Measurements from ENCODE around the gene SERPINB3. TPM values are rescaled to one million over a fixed set of nuclear protein-coding genes. Genes with fewer than 3 reads are reported as not detected.

The SERPINB3 gene
- total and polyA plus RNA-seq, 4 experiments from 2014 or later, result not detected

DNA sequence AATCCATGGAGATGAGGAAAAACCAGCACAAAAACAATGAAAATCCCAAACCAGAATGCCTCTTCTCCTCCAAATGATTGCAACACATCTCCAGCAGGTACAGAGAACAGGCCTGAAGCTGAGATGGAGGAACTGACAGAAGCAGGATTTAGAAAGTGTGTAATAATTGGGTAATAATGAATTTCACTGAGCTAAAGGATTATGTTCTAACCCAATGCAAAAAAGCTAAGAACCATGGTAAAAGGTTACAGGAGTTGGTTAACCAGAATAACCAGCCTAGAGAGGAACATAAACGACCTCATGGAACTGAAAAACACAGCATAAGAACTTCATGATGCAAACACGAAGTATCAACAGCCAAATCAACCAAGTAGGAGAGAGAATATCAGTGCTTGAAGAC, 27.4 kb upstream of the SERPINB3 start:
- CTCF ChIA-PET (ENCODE audit: partially characterized antibody), result no interaction called here
- Mint-ChIP-seq H3K27me3 (peaks cover 4 to 5% of the 10 kb centered on the region in 2 donors), H3K9me3 (peaks cover 0 to 17% (median 10%) of the 10 kb centered on the region in 8 donors), H3K27ac (no peak overlapping the region), H3K4me1 (no peaks in the 10 kb centered on the region), H3K4me3 (no peak overlapping the region), H3K36me3 (no peaks in the 10 kb centered on the region)
- Histone ChIP-seq H3K27ac (ENCODE audit: low read depth, low read length) (no peak overlapping the region), H3K9me3 (ENCODE audit: control insufficient read depth in 1 of 2, low read length in 2 of 2) (no peaks in the 10 kb centered on the region), H3K36me3 (ENCODE audit: insufficient read depth, low read length) (no peaks in the 10 kb centered on the region), H3K4me1 (ENCODE audit: insufficient read depth, low read length) (no peaks in the 10 kb centered on the region), H3K27me3 (ENCODE audit: insufficient read depth, low read length) (no peaks in the 10 kb centered on the region), H3K4me3 (ENCODE audit: low read length in 2 of 2) (no peak overlapping the region)
- intact Hi-C loops (cut with micrococcal nuclease), result no loop called here
- no peak for DNase-seq
- POLR2A ChIA-PET (ENCODE audit: partially characterized antibody), result no interaction called here

DNA sequence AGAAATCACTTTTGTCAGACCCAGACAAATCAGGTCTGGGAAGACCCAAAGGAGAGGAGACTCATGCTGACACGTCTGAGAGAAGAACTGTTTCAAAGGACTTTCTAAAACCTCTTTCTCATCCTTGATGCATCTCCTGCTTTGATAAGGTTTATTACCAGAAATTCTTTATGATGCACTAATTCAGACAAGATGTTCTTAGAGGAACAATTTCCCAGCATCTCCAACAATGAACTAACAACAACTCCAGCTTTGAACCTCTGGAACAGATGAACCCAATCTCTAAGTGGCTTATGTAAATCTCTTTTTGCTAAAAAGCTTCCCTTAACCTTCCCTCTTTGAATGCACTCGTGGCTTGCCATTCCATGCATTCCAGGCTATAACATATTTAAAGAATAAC, 25.2 kb upstream of the SERPINB3 start:
- POLR2A ChIA-PET (ENCODE audit: partially characterized antibody), result no interaction called here
- peaks cover 2 to 17% (median 8%) of the 10 kb centered on the region in 8 donors for H3K9me3 Mint-ChIP-seq
- H3K4me3 Mint-ChIP-seq, result no peak overlapping the region

DNA sequence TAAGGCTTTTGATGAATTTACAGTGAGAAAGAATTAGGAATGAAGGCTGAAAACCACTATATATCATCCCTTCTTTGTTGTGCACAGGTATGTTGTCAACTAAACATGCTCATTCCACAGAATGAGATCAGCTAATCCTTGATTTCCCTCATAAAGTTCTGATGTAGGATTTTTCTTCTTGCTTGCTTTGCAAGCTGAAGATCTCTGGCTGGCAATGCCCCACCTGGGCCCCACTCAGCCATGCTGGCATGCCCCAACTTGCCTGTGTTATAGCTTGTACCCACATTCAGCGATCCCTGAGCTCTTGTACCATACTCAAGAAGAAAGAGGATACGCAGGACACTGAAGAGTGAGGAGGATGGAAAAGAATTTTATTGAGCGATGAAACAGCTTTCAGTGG, 23.0 kb upstream of the SERPINB3 start:
- no peak overlapping the region for H3K4me3 Mint-ChIP-seq
- H3K4me3 ChIP-seq (ENCODE audit: low read length in 2 of 2), result no peak overlapping the region
- H3K4me1 ChIP-seq (ENCODE audit: insufficient read depth, low read length), result no peaks in the 10 kb centered on the region
- H3K27ac Mint-ChIP-seq, result no peak overlapping the region
- no peak for DNase-seq
- H3K27me3 ChIP-seq (ENCODE audit: insufficient read depth, low read length), result no peaks in the 10 kb centered on the region
- intact Hi-C loops (cut with micrococcal nuclease), result no loop called here
- CTCF ChIA-PET (ENCODE audit: partially characterized antibody), result no interaction called here
- no peaks in the 10 kb centered on the region for H3K4me1 Mint-ChIP-seq
- H3K36me3 Mint-ChIP-seq, result no peaks in the 10 kb centered on the region
- H3K9me3 ChIP-seq (ENCODE audit: control insufficient read depth in 1 of 2, low read length in 2 of 2), result no peaks in the 10 kb centered on the region
- H3K9me3 Mint-ChIP-seq, result peaks cover 0 to 10% (median 0%) of the 10 kb centered on the region in 8 donors
- no peaks in the 10 kb centered on the region for H3K36me3 ChIP-seq (ENCODE audit: insufficient read depth, low read length)
- H3K27ac ChIP-seq (ENCODE audit: low read depth, low read length), result no peak overlapping the region
- POLR2A ChIA-PET (ENCODE audit: partially characterized antibody), result no interaction called here
- H3K27me3 Mint-ChIP-seq, result peaks cover 0 to 8% of the 10 kb centered on the region in 2 donors

More for the DNA sequence above, 25.2 kb upstream of the SERPINB3 start:
- Mint-ChIP-seq H3K4me1 (no peaks in the 10 kb centered on the region), H3K36me3 (no peaks in the 10 kb centered on the region), H3K27me3 (peaks cover 4 to 8% of the 10 kb centered on the region in 2 donors), H3K27ac (no peak overlapping the region)
- Histone ChIP-seq H3K27me3 (ENCODE audit: insufficient read depth, low read length) (no peaks in the 10 kb centered on the region), H3K4me1 (ENCODE audit: insufficient read depth, low read length) (no peaks in the 10 kb centered on the region), H3K36me3 (ENCODE audit: insufficient read depth, low read length) (no peaks in the 10 kb centered on the region), H3K9me3 (ENCODE audit: control insufficient read depth in 1 of 2, low read length in 2 of 2) (no peaks in the 10 kb centered on the region), H3K4me3 (ENCODE audit: low read length in 2 of 2) (no peak overlapping the region), H3K27ac (ENCODE audit: low read depth, low read length) (no peak overlapping the region)
- CTCF ChIA-PET (ENCODE audit: partially characterized antibody), result no interaction called here
- intact Hi-C loops (cut with micrococcal nuclease), result no loop called here
- no peak for DNase-seq

DNA sequence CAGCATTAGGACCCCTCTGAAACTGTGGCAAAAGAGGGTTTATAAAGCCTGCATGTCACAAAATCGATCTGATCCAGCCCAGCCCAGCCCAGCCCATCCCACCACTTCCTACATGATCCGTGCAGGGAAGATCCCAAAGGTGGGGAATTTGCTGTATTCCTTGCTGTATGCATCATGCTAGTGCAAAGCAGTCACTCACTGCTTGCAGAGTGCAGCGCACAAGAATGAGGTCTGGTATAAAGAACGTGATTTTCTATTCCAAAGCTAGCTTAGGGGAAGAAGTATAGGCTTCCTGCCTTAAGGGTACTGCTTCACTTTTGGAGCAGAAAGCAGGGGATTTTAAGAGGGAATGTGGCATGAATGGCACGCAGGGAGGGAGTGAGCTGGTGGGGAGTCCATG, 22.2 kb upstream of the SERPINB3 start:
- Histone ChIP-seq H3K4me1 (ENCODE audit: insufficient read depth, low read length) (no peaks in the 10 kb centered on the region), H3K4me3 (ENCODE audit: low read length in 2 of 2) (no peak overlapping the region), H3K27ac (ENCODE audit: low read depth, low read length) (no peak overlapping the region), H3K9me3 (ENCODE audit: control insufficient read depth in 1 of 2, low read length in 2 of 2) (no peaks in the 10 kb centered on the region), H3K36me3 (ENCODE audit: insufficient read depth, low read length) (no peaks in the 10 kb centered on the region), H3K27me3 (ENCODE audit: insufficient read depth, low read length) (no peaks in the 10 kb centered on the region)
- no peaks in the 10 kb centered on the region for H3K36me3 Mint-ChIP-seq
- no peaks in the 10 kb centered on the region for H3K4me1 Mint-ChIP-seq
- peaks cover 0 to 5% (median 0%) of the 10 kb centered on the region in 8 donors for H3K9me3 Mint-ChIP-seq
- peaks cover 0 to 7% of the 10 kb centered on the region in 2 donors for H3K27me3 Mint-ChIP-seq
- ChIA-PET POLR2A (ENCODE audit: partially characterized antibody) (no interaction called here), CTCF (ENCODE audit: partially characterized antibody) (no interaction called here)
- no peak overlapping the region for H3K4me3 Mint-ChIP-seq
- no peak overlapping the region for H3K27ac Mint-ChIP-seq
- intact Hi-C loops (cut with micrococcal nuclease), result no loop called here
- DNase-seq, result no peak

DNA sequence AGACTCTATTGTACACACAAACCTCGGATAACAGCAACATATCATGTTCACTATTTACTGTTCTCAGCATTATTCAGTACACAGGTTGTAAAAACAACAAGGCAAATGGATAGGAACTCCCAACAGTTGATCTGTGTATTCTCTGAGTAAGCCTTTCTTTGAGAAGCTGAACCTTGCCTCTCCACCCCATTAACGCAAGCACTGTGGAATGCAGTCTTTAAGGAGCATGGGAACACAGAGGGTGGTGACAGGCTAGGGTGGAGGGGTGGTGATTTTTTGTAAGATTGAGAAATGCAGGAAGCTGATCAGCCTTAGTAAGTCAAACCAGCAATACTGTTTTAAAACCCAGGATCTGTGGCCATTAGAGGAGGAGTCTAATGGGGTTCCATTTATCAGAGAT, 21.5 kb upstream of the SERPINB3 start:
- Mint-ChIP-seq H3K9me3 (peaks cover 0 to 5% (median 0%) of the 10 kb centered on the region in 8 donors), H3K27ac (no peak overlapping the region), H3K4me3 (no peak overlapping the region), H3K4me1 (no peaks in the 10 kb centered on the region), H3K36me3 (no peaks in the 10 kb centered on the region), H3K27me3 (peaks cover 0 to 7% of the 10 kb centered on the region in 2 donors)
- intact Hi-C loops (cut with micrococcal nuclease), result no loop called here
- no peaks in the 10 kb centered on the region for H3K27me3 ChIP-seq (ENCODE audit: insufficient read depth, low read length)
- POLR2A ChIA-PET (ENCODE audit: partially characterized antibody), result no interaction called here
- DNase-seq, result no peak
- H3K27ac ChIP-seq (ENCODE audit: low read depth, low read length), result no peak overlapping the region
- H3K4me3 ChIP-seq (ENCODE audit: low read length in 2 of 2), result no peak overlapping the region
- H3K9me3 ChIP-seq (ENCODE audit: control insufficient read depth in 1 of 2, low read length in 2 of 2), result no peaks in the 10 kb centered on the region
- no peaks in the 10 kb centered on the region for H3K4me1 ChIP-seq (ENCODE audit: insufficient read depth, low read length)
- CTCF ChIA-PET (ENCODE audit: partially characterized antibody), result no interaction called here
- no peaks in the 10 kb centered on the region for H3K36me3 ChIP-seq (ENCODE audit: insufficient read depth, low read length)

DNA sequence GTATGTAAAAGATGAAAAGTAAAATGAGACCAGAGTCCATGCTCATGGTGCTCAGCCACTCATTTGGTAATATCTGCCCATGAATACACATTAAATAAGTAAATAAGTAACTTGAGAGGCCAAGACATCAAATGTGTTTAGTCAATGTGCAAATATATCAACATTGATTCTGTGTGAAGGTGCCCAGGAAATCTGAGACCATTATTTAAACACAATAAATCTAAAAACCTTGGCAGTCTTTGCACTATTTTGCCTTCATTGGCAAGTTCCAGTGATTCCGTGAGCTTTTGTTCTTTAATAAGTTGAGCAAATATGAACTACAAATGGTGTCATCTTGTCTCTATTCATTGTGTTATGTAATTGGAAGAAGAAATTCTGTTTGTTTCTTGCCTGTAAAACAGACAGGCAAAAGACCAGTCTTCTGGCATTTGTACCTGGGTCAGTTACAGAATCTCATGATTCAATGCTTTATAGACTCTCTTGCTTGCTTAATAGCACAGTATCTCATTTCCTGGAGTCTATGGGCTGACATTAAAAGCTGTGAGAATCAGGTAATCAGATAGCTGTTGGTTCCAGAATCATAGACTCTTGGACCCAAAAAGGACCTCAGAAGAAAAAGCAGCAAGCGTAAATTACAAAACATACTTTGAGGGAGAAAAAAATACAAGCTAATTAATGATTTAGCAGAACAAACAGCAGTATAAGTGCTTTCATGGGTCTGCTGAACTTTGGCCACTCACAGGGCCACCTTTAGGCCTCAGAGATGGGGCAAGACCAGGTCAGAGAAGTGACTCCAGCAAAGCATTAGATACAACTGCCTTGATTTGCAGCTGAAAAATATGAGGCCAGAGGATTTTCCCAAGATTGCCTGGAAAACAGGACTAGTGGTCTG, 20.0 kb upstream of the SERPINB3 start:
- CTCF ChIA-PET (ENCODE audit: partially characterized antibody), result no interaction called here
- intact Hi-C loops (cut with micrococcal nuclease), result no loop called here
- Histone ChIP-seq H3K27me3 (ENCODE audit: insufficient read depth, low read length) (no peaks in the 10 kb centered on the region), H3K9me3 (ENCODE audit: control insufficient read depth in 1 of 2, low read length in 2 of 2) (no peaks in the 10 kb centered on the region), H3K4me3 (ENCODE audit: low read length in 2 of 2) (no peak overlapping the region), H3K27ac (ENCODE audit: low read depth, low read length) (no peak overlapping the region), H3K4me1 (ENCODE audit: insufficient read depth, low read length) (no peaks in the 10 kb centered on the region), H3K36me3 (ENCODE audit: insufficient read depth, low read length) (no peaks in the 10 kb centered on the region)
- Mint-ChIP-seq H3K4me3 (no peak overlapping the region), H3K9me3 (peaks cover 0 to 5% (median 0%) of the 10 kb centered on the region in 8 donors), H3K27ac (no peak overlapping the region), H3K4me1 (no peaks in the 10 kb centered on the region), H3K36me3 (no peaks in the 10 kb centered on the region), H3K27me3 (peaks cover 0 to 7% of the 10 kb centered on the region in 2 donors)
- DNase-seq, result no peak
- POLR2A ChIA-PET (ENCODE audit: partially characterized antibody), result no interaction called here

DNA sequence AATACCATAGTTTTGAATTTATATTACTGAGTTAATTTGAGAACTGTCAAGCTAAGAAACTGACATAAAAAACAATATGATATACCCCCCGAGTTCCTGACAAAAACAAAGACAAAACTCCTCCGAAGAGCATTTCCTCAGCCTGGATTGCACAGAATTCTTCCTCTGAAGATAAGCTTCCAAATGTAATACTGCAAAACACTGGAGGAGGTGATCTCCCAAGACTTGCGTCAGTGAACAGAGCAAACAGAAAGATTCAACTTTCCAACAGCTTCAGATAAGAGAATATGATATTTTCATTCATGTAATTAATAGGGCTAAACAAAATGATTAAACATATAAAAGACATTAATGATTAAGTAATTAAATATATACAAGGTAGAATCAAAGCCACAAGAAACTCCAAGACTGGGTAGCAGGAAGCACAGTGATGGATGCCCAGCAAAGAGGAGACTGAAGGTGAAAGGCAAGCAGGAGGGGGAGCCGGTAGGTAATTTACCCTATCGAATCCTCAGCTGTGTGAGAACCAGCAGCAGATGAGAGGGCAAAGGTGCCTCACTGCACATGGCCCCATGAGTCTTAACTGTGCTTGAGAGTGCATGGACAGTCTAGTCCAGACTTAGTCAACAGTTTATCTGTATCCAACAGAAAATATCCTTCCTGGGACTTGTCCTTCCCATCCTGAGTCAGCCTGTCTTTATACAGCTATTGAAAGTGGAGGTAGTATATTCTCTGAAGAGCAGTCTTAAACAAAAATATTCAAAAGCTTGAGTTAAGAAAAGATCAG, 18.3 kb upstream of the SERPINB3 start:
- H3K36me3 ChIP-seq (ENCODE audit: insufficient read depth, low read length), result no peaks in the 10 kb centered on the region
- ChIA-PET POLR2A (ENCODE audit: partially characterized antibody) (no interaction called here), CTCF (ENCODE audit: partially characterized antibody) (no interaction called here)
- H3K27ac ChIP-seq (ENCODE audit: low read depth, low read length), result no peak overlapping the region
- peaks cover 0 to 5% of the 10 kb centered on the region in 2 donors for H3K27me3 Mint-ChIP-seq
- intact Hi-C loops (cut with micrococcal nuclease), result no loop called here
- H3K9me3 ChIP-seq (ENCODE audit: control insufficient read depth in 1 of 2, low read length in 2 of 2), result no peaks in the 10 kb centered on the region
- DNase-seq, result no peak
- H3K4me1 ChIP-seq (ENCODE audit: insufficient read depth, low read length), result no peaks in the 10 kb centered on the region
- H3K27ac Mint-ChIP-seq, result no peak overlapping the region
- no peak overlapping the region for H3K4me3 Mint-ChIP-seq
- no peak overlapping the region for H3K4me3 ChIP-seq (ENCODE audit: low read length in 2 of 2)
- no peaks in the 10 kb centered on the region for H3K4me1 Mint-ChIP-seq
- H3K36me3 Mint-ChIP-seq, result no peaks in the 10 kb centered on the region
- no peaks in the 10 kb centered on the region for H3K27me3 ChIP-seq (ENCODE audit: insufficient read depth, low read length)
- peaks cover 0 to 3% (median 0%) of the 10 kb centered on the region in 8 donors for H3K9me3 Mint-ChIP-seq
